Stromal cell of bone marrow (primary cell): ENCODE results near the gene CFAP73.
"Not testable (repeated sequence)": the region's sequence is repeated elsewhere in the genome, so short reads cannot be mapped to it uniquely, and the experiment has no call there.

Experiments used
- DNase-seq: peaks from one replicate; pipeline ENCODE4 v3.0.0-alpha.2; 2012; ENCODE audit warnings: low read depth

CFAP73 gene

DNA sequence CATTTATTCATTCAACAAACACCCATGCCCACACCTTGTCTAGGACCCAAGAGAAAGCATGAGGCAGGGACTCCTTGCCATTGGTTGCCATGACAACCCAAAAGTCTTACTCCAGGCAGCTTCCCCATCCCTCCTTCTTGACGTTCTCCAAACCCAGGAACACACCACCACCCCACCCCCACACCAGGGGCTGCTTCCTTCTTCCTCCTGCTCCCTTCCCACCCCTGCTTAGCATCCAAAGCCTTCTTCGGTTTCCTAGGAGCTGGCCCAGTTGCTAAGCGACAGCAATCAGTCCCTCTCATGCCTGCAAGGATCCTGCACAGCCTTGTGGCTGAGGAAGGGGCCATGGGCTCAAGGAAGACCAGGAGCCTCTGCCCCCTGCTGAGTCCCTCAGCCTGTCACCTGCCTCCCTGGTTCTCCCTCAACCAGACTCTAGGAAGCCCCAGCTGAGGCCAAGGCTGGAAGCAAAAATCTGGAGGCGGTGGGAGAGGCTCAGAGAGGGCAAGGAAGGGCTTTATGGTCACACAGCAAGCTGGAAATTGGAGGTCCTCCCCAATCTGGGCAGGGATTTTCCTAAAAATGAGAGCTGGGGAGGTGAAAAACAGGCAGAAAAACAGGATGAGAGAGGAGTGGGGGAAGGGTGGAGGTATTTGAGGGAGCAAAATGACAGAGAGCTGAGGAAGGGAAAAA, 29.4 kb upstream of the CFAP73 start:
- no peak for DNase-seq

DNA sequence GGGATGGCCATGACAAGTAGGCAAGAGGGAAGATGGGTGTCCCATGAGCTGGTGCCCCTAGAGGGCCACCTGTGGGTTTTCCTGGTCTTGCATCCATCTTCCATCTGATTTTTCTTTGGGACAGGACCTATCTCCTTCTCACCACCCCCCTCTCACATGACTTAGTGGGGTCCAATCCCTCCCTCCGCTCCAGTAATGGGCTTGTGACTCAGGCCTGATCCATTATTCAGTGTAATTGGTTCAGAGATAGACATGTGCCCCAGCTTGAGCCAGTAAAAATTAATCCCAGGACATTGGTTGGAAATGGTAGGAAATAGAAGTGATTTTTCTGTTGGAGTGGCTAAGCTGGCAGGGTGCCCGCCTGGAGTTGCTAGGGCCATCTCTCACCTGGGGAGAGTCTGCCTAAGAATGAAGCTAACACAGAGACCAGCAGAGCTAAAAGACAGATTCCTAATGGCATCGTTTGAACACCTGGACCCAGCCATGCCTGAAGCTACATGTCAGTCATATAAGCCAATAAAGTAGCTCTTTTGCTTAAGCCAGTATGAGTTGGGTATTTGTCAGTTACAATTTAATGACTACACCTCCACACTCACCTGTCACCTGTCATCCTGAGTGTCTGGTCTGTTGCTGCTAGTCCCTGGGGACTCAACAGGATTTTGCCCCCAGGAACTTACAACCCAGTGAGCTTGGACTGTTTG, 28.7 kb upstream of the CFAP73 start:
- no peak for DNase-seq

DNA sequence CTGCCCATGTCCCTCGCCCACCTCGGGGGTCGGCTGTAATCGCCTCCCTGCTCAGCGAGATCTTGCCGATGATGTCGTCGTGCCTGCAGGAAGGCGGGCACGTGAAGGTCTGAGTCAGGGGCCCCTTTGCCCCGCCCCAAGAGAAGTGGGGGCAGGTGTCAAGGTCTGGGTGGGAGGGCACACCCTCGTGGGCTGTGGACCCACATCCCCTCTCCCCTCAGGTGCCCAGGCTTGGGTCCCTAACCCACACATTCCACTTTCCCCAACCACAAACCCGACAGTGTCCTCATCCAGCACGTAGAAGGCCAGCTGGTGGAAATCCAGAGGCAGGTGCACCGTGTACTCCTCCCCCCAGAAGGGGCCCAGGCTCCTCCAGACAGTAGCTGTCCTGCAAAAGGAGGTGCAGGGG, 21.7 kb upstream of the CFAP73 start:
- no peak for DNase-seq

DNA sequence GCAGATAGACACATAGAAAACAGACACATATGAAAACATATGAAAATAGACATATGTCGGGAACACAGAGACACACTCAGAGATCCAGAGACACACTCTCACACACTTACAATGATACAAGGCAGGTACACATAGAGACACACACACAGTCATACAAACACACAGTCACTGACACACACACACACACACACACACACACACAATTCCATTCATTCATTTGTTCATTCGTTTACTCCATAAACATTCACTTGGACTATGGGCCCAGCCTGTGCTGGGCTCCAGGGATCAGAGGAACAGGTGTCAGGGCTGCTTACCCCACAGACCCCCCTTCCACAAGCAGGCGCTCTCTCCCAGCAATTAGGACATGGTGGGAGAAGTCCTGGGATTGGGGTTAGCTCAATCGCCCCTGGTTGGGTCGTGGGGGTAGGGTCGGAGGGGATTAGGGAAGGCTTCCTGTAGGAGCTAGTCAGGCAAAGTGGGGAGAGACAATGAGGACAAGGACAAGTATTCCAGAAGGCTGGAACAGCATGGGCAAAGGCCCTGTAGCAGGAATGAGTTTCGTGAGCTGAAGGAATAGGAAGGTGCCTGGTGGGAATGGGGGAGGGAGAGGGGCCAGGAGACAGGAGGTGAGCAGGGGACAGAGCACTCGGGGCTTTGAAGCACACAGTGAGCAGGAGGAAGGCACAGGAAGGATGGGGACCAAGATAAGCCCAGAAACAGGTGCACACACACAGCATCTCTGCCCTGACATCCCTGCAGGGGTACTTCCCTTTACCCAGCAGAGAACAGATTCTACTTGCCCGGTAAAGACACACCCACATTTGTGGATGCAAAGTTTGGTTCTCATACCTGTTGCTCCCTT, 20.5 kb upstream of the CFAP73 start:
- DNase-seq = no peak

DNA sequence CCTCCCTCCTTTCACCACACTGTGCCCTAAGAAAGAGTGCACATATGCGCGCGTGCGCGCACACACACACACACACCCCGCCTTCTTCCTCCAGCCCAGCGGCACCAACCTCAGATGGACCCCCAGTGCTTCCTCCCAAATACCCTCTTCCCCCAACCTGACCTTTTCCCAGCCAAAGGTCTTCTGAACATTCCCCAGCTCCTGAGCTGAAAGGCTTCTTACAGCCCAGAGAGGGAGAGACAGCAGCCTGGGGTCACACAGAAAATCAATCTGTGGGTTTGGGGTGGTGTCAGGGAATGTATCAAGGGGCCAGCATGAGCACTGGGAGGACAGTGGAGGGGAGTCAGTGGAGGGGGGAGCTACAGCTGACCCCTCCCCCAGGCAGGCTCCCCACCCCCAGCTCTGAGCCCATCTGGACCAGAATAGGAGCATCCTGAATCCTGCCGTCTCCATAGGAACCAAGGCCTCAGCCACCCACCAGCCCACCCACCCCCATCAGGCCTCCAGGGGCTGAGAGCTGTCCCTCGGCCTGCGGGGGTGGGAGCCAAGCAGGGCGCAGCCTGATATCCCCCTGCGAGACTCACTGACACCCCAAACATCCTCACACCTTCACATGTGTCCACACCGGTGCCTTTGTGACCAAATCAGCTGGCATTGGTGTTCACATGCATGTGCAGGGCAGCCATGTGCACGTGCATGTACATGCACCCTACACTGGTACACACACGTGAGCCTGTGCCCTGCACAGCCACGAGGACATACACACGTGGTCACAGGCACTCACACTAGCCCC, 19.7 kb upstream of the CFAP73 start:
- DNase-seq = no peak

DNA sequence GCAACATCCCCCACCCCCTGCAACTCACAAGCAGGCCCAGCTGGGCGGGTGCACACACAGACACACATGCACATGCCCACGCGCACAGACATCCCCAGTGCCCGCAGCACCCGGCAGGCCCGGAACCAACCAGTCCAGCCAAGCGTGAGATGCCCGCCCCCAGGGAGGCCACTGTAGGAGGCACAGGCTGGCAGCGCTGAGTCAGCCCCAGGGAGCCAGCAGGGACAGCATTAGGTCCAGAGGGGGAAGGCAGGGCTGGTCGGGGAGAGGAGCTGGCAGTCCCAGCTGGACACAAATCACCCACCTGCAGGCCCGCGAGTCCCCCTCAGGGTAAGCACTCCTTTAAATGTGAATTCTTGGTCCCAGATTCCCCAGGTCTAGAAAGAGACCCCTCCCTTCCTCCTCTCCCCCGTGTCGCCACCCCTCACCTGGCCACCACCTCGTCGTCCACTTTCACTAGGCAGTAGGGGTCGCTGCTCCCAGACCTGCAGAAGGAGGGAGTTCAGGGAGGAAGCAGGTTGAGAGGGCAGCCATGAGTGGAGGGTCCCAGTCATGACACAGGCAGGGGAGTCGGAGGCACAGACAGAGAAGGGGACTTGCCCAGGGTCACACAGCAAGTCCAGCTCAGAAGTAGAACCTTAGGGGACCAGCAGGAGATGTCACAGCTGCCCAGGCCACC, 18.9 kb upstream of the CFAP73 start:
- DNase-seq = no peak

DNA sequence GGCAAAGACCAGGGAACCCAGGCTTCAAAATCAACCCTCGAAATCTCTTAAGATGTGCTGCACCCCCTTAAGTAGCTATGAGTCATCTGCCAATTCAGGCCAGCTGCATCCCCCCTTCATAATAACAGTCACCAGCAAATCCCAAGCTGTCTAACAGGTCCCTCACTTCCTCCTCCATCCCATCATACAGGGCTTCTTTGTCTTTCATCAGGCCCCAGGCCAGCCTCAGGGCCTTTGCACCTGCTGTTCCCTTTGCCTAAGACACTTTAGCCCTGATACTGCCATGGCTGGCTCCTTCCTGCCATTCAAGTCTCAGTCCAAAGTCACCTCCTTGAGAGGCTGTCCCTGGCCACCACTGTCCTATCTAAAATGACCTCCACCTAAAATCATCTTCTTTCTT, 18.0 kb upstream of the CFAP73 start:
- no peak for DNase-seq

DNA sequence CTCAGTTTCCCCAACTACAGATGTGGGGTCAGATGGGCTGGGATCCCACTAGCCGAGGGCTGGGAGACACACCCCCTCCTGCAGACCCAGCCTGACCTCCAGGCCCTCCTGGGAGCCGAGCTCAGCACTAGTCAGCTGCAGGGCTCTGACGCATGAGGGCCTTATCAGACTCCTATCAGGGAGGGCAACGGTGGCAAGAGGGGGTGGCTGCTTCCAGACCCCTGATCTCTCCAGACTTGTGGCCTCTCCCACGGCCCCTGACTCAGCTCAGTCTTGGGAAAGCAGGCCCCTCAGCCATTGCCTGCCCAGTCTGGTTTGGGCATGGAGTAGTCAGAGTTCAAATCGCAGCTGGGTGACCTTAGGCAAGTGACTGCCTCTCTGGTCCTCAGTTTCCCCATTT, 16.5 kb upstream of the CFAP73 start:
- no peak for DNase-seq

DNA sequence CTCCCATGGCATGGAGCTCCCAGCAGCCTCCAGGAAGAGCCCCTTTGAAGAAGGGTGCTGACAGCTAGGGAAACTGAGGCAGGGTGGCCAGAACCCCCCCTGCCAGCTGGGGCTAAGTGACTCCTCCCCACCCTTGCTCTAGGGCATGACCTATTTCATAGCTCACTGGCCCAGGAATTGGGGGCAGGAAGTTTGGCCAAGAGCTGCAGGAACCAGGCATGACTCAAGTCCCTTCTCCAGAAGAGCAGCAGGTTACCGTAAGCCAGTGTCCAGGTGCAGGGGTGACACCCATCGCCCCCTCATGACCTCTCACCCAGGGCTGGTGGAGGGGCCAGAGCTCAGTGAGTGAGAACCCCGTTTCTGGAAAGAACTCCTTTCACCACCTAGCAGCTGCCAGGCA, 15.9 kb upstream of the CFAP73 start:
- no peak for DNase-seq

DNA sequence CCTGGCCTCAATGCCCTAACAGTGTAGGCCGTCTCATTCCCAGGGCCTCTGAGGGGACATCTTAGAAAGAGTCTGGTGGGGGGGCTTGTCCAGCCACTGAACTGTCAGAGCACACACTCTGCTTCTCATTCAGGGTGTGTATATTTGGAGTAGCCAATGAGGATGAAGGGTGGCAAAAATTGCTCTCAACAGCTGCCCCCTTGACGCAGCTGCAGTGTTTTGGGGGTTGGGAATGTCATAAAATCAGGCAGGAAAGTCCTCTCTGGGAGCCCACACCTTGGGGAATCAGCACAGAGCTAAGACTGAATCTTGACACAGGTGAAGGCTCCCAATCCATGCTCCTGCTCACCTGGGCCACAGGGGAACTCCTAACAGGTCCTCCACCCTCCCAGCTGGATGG, 15.5 kb upstream of the CFAP73 start:
- no peak for DNase-seq

DNA sequence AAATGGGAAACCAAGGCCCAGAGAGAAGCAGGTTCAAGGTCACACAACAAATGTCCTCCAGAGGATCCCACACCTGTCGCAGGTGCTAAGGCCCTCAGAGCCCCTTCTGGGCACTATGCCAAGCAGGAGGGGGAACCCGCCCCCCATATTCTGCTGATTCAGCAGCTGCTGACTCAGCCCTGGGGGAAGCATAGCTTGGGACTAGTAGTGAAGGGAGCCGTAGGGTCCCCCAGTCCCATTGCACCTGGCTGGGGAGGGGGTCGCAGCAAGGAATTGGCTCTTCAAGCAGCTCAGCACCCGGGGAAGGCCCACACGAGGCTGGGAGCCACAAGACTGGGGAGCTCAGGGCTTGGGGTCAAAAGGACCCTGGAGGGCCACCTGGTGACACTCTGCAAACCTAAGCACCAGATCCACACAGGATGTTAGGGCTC, 15.0 kb upstream of the CFAP73 start:
- DNase-seq = no peak

DNA sequence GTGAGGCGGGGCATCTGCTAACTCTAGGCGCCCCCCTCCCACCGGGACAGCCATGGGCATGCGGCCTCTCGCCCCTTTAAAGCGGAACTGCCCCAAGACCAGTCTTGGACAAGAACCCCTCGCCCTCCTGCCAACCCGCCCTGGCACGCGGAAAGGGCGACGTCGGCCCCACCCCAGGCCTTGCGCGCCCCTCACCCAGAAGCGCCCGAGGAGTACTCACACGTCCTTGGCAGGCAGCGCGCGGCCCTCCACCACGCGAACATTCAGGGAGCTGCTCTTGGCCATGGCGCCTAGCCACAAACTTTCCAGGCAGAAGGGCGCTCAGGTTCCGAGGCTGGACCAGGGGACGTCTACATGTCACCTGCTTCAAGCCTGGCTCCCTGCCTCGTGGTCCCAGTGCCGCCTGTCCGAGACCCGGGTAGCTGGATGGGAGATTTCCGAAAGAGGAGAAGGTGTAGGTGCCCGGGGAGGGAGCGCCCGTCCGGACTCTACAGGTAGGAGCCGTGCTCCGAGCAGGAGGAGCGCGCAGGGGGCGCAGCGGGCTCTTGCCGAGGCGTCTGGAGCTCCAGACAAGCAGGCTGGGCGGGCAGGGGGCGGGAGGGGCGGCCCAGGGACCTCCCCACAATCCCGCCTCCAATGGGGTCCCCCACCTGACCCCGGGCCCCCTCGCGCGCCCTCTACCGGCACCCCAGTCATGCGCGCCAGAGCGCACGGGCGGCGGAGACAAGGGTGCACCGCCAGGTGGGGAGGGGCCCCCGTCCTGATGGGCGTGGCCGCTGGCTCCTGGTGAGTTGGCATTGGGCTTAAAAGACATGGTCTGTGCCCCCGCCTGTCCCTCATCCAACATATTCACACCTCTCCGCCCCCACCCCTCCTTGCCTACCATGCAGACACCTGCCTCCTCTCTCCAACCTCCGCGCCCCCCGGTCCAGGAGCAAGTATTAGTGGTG, 14.1 kb upstream of the CFAP73 start, which contains the start of gene RASAL1:
TSS of gene RASAL1 (minus strand) at position 584 of the 950 bp plus-strand sequence. CDS start at position 285, 299 bp downstream.
- no peak for DNase-seq

DNA sequence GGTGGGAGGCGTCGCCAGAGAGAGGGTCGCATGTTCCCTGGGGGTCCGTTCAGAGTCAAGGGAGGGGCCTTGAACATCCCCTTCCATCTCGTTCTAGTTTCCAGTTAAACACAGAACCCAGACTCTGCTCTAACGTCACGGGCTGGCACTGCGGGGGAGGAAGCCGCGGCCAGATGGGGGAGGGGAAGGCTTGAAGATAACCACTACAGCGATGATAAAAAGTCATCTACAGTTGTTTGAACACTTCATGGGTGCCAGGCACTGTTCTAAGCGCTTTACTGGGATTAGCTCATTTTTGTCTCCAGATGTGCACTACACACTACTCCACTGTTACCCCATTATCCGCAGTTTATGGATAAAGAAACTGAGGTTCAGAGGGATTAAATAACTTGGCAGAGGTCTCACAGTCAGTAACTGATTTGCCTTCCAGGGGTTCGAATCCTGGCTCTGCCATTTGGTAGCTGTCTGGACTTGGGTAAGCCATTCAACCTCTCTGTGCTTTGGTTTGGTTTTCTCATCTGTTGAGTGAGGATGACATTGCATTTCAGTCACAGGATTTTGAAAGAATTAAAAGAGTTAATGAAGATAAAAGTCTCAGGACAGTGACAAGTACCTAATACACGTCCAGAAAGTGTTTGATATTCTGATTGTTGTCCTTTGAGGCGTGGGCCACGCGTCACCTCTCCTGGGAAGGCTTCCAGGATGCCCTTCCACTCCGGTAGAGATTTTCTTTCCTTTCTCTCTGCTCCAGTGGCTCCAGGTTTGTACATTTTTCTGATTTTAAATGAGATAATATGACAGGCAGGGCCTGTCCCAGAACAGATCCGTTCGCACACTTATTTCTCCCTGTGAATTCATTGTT, 13.2 kb upstream of the CFAP73 start:
- no peak for DNase-seq

DNA sequence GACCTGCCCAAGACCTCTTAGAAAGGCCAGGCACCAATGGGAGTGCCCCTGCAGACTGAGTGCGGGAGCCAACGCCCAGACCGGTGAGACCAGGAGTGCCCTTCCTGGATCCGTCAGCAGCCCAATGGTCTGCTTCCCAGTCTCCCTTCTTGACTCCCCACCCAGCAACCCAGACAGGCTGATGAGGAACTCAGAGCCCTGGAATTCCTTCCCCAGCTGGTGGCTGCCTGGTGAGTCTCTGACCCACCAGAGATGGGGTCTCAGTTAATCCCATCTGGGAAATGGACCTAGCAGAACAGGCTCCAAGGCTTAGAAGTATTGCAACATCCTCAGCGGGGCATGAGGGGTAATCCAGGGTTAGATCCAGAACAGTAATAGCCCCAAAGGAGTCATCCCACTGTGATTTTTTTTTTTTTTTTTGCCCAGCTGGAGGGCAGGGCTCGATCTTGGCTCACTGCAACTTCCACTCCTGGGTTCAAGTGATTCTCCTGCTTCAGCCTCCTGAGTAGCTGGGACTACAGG, 12.5 kb upstream of the CFAP73 start:
- DNase-seq = no peak

DNA sequence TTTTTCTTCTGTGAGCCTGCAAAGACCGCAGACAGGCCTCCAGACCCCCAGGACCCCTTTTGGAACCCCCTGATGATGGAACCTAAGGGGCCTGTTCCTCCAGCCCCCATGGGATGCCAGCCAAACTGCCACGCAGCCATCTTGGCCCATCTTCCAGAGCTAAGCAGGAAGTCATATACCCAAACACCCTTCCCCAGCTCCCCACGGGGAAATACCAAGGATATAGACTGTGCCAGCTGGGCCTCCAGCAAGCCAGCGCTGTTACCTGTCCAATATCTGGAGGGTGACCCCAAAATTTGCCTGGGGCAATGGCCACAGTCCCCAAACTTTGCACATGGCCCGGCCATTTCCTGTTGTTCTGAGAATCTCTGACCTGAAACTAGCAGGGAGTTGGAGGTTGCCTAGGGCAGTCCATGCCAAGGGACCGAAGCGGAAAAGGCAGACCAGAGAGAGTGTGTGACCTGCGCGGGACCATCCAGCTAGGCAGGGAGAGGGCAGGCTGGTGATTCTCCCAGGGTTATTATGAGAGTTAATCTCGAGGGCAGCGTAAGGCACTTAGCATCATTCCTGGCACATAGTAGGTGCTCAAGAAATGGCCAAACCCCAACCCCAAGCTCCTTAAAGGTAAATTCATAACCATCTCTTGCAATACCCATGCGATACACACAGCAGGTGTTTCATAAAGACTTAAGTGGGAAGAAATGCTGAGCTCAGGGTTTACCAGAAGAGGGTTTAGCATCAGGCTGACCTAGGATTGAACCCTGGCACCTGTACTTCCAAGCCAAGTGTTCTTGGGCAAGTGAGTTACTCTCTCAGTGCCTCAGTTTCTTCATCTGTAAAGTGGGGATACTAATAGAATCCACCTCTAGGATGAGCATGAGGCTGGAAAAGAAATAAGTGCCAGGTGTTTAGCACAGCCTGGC, 11.4 kb upstream of the CFAP73 start:
- no peak for DNase-seq

DNA sequence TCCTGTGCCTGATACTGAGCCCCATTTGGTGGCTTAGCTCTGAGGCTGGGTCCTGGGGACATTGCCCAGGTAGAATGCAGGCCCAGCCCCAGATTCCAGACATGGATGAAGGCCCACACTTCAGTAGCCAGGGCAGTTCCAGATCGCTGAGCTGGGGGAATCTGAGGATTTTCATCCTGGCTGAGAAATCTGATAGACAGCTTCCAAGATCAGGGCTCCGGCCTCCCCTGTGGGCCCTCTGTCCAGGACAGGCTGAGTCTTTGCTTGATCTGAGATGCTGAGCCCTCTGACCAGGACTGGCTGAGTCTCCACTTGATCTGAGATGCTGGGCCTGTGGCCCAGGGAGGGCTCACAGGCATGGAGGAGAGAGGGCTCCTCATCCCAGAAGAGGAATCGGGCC, 10.7 kb upstream of the CFAP73 start:
- no peak for DNase-seq

DNA sequence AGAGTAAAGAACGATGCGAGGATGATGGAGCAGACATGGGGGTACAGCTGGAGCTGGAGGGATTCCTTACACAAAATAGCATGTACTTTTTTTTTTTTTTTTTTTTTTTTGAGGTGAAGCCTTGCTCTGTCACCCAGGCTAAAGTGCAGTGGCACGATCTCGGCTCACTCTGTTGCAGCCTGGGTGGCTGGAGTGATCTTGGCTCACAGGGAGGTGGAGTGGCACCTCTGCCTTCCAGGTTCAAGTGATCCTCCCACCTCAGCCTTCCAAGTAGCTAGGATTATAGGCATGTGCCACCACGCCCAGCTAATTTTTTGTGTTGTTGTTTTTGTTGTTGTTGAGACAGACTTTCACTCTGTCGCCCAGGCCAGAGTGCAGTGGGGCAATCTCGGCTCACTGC, 8.8 kb upstream of the CFAP73 start:
- DNase-seq = no peak

DNA sequence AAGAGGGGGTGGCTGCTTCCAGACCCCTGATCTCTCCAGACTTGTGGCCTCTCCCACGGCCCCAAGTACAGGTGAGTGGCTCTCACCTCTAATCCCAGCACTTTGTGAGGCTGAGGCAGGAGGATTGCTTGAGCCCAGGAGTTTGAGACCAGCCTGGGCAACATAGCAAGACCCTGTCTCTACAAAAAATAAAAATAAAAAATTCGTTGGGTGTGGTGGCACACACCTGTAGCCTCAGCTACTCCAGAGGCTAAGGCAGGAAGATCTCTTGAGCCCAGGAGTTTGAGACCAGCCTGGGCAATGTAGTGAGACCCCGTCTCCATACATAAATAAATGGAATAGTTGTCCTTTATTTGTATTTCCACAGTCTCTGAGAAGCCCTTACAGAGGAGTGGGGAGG, 7.8 kb upstream of the CFAP73 start:
- not testable (repeated sequence) for DNase-seq
